Measurements from ENCODE around the gene HLA-DQB1. TPM values are rescaled to one million over a fixed set of nuclear protein-coding genes. Genes with fewer than 3 reads are reported as not detected.
A peak's percentile ranks its signal among the peaks of the same experiment; 100 is the strongest.
"Not testable (repeated sequence)": the region's sequence is repeated elsewhere in the genome, so short reads cannot be mapped to it uniquely, and the experiment has no call there.

The HLA-DQB1 gene
- polyA plus RNA-seq (ENCODE audit: insufficient read length) = 9.4 TPM

DNA sequence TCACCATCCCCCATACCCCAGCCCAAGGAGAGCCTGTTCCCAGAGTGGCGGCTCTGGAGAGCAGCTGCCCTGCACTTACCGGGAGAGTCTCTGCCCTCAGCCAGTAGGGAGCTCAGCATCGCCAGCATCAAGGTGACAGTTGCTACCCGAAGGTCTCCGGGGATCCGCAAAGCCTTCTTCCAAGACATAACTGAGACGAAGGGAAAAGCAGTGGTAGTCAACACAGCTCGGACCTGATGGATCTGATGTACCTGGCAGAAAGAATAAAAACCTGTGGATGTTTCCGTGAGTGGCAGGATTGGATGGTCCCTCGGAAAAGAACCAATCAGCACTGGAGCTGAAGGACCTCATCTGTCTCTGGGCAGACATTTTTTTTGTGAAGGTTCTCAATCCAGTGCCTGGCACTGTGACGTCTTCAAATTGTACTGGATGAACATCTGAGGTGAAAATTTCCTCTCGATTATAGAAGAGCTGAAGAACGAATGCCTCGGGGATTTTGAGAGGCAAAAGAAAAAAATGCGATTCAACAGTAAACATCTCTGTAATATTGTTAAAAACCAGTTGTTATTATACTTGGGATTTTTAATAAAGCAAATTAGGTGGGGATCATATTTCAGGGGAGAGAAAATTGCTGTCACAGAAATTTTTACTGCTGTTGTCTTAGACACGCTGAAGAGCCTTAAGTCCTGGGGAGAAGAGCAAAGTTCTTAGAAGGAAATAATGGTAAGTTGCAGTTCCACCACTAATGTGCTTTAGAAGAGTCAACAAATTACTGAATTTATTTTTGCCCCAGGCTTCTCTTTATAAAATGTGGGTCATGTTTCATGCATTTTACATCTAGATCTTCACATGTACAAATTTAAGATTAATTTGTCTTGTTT lies at the start of gene HLA-DQB1:
HLA-DQB1 (minus strand) TSS at position 238 of the 881 bp plus-strand sequence; CDS start at position 188, 50 bp downstream.
- DNase-seq = no peak

DNA sequence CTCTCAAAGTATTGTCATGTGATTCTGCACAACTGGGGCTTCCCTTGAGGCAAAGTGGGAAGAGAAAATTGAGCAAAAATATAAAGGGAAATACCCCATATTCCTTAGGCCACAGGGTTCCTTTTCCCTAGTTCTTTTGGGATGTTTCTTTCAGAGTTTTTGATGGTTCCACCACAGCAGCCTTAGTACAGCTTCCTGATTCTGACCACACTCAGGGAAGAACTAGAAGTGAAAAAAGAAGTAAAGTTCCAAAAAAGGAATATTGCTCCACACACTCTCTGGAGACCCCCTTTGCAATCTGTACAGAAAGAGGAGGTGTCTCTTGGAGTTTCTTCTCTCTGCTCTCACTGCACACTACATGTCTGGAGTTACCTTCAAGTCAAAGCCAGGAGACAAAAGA lies 46.8 kb upstream of the HLA-DQB1 start:
- DNase-seq = no peak

DNA sequence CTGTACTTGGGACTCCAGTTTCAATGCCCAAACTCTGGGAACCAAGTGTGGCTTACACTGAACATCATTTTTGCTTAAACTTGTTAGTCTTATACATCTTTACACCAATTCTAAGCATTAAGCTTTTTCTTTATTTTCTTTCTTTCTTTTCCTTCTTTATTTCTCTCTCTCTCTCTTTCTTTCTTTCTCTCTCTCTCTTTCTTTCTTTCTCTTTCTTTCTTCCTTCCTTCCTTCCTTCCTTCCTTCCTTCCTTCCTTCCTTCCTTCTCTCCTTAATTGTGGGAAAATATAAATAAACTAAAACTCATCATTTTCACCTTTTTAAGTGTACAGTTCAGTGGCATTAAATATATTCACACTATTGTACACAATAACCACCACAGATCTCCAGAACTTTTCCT lies 43.2 kb upstream of the HLA-DQB1 start:
- DNase-seq = no peak

DNA sequence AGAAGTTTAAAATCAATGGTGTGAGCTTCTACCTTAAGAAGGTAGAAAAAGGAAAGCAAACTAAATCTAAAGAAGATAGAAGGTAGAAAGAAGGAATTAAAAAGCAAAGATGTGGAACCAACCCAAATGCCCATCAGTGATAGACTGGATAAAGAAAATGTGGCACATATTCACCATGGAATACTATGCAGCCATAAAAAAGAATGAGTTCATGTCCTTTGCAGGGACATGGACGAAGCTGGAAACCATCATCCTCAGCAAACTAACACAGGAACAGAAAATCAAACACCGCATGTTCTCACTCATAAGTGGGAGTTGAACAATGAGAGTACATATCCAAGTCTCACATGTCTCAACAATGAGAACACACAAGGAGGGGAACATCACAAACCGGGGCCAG lies 38.7 kb upstream of the HLA-DQB1 start:
- DNase-seq = not testable (repeated sequence)

DNA sequence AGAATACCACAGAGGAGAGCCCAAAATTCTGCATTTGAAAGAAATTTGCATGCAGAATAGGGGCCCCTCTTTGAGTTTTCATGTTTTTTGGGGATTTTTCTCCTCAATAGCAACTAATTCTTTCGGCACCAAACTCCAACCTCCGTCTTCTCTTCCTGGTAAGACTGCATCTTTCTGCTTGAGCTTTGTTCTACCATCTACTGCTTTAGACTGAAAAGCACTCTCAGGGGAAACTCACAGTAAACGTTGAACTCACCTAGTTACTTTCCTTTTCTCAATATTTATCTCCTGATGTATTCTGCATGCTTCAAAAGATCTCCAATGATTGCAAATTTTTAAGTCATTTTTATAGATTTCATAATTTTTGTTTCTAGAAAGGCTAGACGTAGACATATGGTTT lies 36.9 kb upstream of the HLA-DQB1 start:
- DNase-seq = no peak

DNA sequence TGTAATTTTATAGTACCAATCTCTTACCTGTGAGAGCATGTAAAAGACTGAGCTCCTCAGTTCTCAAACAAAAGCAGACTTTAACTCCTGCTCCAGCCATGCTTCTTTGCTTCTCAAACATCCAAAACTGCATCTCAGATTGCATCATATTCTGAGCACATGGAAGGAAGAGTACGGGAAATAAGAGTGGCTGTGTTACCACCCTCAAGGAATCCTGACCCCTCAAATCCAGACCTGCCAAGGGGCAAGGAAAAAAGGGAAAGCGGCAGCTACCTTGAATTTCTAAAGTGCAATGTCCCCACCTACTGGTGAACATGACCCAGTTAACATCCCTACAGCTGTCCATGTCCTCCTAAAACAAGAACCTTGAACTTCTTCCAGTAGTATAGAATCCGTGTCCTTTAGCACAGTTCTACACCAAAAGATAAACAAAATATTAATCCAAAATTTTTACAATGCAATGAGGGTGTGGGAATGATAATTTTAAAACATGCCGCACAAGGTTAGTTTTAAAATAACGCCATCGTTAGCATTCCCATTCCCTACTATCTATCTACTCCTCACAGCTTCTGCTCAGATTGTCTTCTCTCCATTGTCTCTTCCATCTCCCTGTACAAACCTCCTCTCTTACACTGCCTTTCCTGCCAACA lies 34.1 kb upstream of the HLA-DQB1 start:
- DNase-seq = peak; percentile 59

DNA sequence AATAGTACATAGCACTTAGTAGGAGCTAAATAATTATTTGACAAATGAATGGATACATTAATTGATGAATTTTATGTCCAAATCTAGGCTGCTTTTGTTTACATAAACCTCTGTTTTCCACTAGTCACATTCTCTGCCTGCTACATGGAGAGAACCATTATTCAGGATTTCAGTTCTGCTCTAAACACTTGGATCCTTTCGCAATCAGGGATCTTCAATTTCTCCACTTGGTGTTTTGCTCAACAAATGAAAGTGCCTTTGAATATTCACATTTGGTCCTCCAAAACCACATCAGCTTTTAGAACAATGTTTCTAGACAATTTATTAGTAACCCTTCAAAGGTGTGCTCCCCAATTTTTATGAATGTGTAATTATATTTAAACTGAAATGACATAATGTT lies 30.6 kb upstream of the HLA-DQB1 start:
- no peak for DNase-seq

DNA sequence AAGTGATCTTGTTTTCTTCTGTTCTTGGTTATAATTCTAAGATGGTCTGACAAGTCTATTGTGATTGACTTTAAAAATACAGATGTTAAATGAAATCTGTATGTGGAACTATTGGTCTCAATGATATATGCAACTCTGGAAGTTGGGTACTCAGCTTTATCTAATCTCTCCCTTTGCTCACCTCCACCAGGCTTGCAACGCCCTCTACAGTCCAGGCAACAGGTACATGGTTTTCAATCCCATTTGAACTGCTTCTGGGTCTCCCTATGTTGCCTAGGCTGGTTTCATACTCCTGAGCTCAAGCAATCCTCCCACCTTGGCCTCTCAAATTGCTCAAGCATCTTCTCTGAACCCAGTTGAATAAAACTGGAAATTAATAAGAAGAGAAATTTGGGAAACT lies 25.6 kb upstream of the HLA-DQB1 start:
- no peak for DNase-seq

DNA sequence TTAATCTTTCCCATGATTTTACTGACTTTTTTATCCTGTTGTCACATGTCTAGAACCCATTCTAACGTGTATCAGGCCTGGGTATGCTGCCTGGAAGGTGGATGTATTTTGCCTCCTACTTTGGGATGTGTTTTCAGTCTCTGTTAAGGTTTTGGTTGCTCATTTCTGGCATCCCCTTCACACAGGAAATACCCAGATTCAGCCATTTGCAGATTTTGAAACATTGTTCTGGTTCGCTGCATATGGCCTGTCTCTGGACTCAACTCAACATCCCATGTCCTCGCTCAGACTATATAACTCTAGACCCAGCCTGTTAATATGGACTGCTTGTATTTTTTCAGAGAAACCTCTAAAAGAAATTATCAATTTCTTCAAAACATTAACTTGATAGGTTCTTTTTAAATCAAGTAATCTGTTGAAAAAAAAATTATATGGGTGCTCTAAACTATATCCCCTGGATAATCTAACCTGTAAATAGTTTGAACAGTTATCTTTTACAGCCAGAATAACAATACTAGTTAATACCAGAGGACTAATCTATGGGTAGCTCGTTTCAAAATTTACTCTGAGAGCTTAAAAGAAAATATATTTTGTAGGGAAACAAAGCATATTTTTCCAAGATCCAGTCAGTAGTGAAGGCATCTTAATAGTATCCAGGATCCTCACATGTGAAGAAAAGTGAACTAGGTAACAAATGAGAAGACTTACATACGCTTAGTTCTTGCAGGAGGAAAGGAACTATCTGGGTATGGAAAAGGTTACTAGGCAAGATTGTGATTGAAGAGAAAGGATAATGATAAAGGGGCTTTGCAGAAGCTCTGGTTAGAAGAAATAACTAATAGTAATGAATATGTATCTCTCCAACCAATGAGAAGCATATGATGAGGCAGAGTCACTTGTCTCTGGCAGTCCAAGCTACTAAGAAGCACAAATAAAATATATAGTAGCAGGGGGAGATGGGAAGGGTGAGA lies 23.4 kb upstream of the HLA-DQB1 start:
- no peak for DNase-seq

DNA sequence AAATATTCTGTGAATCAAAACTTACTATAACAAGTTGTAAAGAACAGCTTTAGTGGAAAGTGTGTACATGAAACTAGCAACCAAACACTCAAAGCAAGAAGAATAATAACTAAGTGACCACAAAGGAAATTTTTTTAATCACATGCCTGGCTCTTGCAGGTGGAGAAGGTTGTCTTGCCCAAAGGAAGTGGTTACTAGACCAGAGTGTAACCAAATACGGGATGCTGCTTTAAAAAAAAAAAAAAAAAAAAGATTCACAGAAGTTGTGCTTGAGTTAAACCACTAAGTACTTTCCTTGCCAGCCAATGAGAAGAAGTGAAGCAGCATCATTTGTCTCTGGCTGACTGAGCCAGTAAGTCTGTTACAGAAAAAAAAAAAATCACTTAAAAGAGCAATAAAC lies 19.1 kb upstream of the HLA-DQB1 start:
- DNase-seq = no peak

DNA sequence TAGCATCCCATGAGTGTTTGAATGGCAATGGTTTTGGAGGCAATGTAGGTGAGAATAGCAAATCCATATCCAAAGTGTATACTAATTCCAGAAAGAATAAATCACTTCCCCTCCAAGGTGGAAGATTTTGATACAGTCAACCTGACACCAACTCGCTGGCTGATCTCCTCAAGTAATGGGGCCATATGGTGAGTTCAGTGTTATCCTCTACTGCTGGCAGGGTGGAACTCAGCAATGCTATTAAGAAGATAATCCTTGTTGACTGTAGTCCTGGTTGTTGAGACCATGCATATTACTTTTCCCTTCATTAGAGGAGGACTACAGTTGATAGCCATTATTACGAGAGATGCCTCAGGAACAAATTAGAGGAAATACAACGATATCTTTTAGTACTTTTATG lies 17.8 kb upstream of the HLA-DQB1 start:
- DNase-seq = no peak

DNA sequence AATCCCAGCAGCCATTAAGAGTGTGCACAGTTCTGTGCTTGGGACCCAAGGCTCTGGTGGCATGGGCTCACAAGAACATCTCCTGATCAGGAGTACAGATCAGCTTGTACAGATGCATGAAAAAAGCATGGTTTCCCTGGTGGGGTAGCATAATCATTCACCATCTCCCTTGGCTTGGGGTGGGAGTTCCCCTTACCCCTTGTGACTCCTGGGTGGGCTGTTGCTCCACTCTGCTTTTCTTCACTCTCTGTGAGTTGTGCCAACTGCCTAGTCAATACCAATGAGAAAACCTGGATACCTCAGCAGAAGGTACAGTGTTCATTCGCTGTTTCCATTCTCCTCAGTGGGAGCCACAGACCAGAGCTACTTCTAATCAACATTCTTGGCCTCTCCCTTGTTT lies 13.6 kb upstream of the HLA-DQB1 start:
- no peak for DNase-seq

DNA sequence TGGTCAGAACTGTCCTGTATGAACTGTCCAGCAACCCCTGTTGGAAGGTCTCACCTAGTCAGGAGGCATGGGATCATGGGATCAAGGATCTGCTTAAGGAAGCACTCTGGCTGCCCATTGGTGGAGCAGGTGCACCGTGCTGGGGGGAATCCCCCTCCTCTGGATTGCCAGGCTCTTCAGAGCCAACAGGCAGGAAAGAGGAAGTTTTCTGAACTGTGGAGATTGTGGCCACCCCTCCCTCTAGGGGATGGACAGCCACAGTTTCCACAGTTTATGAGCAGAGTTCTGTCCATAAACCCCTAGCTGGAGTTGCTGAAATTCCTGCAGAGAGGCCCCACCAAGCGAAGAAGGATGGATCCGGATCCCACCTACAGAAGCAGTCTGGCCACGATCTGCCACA lies 13.0 kb upstream of the HLA-DQB1 start:
- no peak for DNase-seq

DNA sequence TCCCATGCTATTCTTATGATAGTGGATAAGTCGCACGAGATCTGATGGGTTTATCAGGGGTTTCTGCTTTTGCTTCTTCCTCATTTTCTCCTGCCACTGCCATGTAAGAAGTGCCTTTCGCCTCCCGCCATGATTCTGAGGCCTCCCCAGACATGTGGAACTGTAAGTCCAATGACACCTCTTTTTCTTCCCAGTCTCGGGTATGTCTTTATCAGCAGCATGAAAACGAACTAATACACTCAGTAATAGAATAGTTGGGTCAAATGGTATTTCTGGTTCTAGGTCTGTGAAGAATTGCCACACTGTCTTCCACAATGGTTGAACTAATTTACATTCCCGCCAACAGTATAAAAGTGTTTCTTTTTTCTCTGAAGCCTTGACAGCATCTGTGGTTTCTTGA lies 7.7 kb upstream of the HLA-DQB1 start:
- DNase-seq = not testable (repeated sequence)

DNA sequence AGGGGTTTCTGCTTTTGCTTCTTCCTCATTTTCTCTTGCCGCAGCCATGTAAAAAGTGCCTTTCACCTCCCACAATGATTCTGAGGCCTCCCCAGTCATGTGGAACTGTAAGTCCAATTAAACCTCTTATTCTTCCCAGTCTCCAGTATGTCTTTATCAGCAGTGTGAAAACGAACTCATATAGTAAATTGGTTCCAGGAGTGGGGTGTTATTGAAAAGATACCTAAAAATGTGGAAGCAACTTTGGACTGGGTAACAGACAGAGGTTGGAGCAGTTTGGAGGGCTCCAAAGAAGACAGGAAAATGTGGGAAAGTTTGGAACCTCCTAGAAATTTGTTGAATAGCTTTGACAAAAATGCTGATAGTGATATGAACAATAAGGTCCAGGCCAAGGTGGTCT lies 5.5 kb upstream of the HLA-DQB1 start:
- DNase-seq = not testable (repeated sequence)

DNA sequence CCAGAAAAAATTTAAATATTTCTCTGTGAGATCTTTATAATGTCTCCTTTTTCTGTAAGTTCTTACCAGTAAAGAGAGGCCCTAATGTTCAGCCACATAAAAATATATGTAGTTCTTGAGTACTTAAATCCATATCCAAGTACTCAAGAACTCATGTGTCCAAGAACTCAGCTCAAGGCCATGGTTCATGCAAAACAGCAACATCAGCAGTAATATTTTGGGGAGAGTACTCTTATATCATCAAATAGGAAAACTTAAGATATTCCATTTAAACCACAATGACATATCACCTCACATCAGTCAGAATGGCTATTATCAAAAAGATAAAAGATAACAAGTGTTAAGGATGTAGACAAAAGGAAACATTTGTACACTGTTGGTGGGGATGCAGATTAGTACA lies 3.4 kb upstream of the HLA-DQB1 start:
- DNase-seq = no peak

DNA sequence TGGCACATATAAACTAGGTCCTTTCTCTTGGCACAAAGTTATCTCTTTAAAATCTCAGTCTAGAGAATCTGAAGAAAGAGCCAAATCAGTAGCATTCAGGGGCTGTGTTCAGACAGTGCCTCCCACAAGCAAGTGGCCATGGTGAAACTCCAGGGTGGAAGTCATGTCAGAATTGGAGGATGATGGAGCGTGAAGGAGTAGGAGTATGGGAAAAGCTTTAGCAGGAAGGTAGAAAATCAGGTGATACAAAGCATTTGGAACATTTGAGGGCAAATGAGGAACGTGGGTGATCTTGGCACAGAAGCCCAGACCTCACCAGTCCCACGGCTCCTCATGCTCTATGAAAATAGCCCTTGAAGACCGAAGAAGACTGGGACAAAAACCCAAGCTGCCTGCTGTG lies 2.8 kb upstream of the HLA-DQB1 start:
- DNase-seq = no peak

DNA sequence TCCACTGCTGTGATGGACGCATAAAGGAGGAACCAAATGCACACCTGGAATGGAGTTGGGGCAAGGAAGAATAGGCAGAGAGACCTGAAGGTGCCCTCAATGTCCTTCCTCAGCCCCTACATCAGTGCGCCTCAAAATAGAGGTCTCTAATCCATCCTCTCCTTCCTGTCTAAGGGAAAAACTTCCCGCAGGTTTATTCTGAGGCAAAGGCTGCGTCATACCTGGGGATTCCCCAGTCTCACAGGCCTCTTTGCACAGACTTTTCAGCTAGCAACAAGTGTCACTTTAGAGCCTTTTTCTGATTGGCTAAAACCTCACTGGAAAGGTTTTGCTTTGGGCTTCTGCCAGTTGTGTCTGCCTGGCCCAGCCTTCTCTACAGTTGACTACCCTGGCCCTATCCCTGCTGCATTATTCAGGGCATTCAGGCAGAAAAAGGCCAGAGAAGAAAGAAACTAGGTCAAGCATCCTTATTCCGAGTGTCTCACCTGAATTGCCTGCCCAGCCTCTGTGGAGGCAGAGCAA lies 1.8 kb upstream of the HLA-DQB1 start:
- no peak for DNase-seq

DNA sequence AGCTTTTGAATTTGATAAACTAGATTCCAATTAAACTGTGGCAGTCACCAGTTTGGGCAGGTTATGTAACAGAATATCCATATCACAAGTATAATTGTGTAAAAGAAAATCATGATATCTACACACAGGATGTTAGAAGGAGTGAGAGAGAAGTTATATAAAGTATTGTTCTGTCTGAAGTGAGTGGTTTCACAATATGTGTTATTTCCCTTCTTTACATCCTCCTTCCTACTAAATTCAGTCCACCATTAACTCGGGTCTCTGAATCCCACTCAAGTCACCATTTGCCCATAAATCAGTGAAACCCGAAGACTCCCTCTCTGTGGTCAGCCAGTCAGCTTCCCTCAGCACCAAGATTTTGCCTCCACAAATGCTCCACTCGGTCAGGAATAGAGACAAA lies 796 bp downstream of the HLA-DQB1 start:
- no peak for DNase-seq

DNA sequence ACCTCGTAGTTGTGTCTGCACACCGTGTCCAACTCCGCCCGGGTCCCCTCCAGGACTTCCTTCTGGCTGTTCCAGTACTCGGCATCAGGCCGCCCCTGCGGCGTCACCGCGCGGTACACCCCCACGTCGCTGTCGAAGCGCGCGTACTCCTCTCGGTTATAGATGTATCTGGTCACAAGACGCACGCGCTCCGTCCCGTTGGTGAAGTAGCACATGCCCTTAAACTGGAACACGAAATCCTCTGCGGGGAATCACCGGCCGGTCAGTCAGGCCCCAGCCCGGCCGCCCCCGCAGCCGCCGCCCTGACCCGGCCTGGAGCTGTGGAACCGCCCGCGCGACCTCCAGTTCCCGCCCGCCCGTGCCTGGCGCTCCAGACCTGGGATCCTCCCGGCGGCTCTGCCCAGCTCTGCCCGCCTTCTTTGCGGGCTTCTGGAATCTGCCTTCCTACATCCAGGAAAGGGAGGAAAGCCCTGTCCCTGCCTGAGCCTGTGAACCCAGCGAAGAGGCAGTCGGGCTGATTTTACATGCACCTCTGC lies 1.6 kb downstream of the HLA-DQB1 start:
- peak; percentile 29 for DNase-seq

DNA sequence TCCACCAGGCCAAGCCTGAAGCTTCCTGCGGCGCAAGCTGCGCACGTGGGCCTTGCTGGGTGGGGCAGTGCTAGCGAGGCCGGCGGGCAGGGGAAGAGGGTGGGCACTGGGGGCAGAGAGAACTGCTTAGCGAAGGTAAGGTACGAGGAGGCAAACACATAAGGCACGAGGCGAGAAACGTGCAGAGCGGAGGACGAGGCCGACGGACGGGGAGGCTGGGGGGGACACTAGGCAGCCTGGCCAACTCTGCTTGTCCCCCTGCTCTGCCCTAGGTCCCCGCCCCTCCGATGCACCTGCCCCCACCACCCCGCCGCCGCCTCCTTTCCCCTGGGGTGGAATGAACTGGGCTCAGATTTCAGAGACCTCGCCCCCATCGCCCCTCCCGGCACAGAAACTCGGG lies 2.1 kb downstream of the HLA-DQB1 start:
- no peak for DNase-seq

DNA sequence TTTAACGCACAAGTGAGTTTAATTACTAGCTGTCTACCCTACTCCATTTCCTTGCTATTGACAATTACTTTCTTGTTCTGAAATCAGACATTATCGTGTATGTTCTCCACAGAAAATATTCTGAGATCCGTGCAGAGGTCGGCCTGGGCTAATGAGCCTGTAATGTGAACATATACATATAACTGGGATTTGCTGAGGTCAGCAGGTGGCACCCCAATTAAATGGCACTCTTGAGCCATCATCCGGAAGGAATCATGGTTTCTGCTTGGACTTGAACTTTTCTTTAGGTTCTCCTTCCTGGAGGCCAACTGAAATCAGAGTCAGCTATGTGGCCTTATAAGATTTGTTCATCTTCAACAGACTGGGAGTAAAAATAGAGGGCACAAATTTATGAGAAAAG lies 3.6 kb downstream of the HLA-DQB1 start:
- no peak for DNase-seq

Measured in hindlimb muscle (tissue), 1 donor.